Spleen (tissue), 7 donors: ENCODE results near the gene SMIM23.

Experiments
- POLR2A ChIP-seq, 3 donors: fragments of 450-650 bp; IDR thresholded peaks; one replicate each; pipeline ENCODE4 v1.5.1; 2017; ENCODE audit warnings: antibody characterized with exemption in 3 of 3, mild to moderate bottlenecking in 1 of 3
- POLR2AphosphoS5 ChIP-seq, 3 donors: sonication (generic); formaldehyde crosslinking; IDR thresholded peaks; one replicate each; pipeline ENCODE4 v1.5.1; 2017; ENCODE audit warnings: antibody characterized with exemption in 3 of 3
- TF ChIP-seq, protein P1 (sequence below), 11 experiments: fragments of 200-600 bp in 7 of 11; fragments of 450-650 bp in 4 of 11; sonication (generic) in 4 of 11; IDR thresholded peaks in 8 of 11; conservative IDR thresholded peaks in 3 of 11; 1 replicate in 7 of 11; 2 replicates in 4 of 11; pipeline versions ENCODE4 v1.4.0 to v1.8.0; 2016 to 2021; ENCODE audit warnings: antibody characterized with exemption in 11 of 11, inconsistent platforms in 4 of 11, mild to moderate bottlenecking in 1 of 11
- donor health status: DM: no; HTN: no; CAD: no; lungs with moderate emphysema.
- donor health status: DM: no; HTN: no; CAD: no.
- donor health status: DM: no; HTN: no; CAD: no.

DNA sequence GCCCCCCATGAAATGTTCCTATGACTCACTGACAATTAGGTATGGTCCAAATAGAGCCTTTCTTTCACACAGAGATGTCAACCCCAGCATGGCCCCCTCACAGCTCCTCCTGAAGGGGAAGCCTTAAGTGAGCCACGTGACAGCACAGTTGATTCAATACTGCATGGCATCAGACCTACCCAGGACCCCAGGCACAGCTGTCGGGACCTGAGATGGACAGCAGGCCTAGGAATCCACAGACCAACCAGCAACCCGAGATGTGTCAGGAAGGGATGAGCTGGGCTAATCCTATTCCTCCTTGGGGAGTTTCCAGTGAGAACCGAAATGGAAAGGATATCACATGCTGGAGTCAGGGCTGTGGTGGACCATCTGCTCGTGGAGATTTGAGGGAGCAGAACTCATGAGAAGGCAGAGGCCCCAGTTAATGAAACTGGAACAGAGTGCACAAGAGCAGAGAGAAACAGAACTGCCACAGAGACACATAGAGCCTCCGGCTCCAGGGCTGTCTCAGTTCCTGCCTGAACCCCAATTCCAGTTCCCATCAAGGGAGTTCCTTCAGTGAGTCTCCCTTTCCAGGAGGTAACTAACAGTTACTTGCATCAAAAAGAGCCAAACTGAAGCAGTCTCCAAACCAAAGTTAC is 42.1 kb upstream of the SMIM23 start:
- TF ChIP-seq POLR2A (IDR thresholded peaks at IDR 0.05) (no peak), POLR2AphosphoS5 (IDR thresholded peaks at IDR 0.05) (no peak)
- TF ChIP-seq, protein P1, sequence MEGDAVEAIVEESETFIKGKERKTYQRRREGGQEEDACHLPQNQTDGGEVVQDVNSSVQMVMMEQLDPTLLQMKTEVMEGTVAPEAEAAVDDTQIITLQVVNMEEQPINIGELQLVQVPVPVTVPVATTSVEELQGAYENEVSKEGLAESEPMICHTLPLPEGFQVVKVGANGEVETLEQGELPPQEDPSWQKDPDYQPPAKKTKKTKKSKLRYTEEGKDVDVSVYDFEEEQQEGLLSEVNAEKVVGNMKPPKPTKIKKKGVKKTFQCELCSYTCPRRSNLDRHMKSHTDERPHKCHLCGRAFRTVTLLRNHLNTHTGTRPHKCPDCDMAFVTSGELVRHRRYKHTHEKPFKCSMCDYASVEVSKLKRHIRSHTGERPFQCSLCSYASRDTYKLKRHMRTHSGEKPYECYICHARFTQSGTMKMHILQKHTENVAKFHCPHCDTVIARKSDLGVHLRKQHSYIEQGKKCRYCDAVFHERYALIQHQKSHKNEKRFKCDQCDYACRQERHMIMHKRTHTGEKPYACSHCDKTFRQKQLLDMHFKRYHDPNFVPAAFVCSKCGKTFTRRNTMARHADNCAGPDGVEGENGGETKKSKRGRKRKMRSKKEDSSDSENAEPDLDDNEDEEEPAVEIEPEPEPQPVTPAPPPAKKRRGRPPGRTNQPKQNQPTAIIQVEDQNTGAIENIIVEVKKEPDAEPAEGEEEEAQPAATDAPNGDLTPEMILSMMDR (IDR thresholded peaks at IDR 0.05 in 8 of 11, conservative IDR thresholded peaks at IDR 0.05 in 3 of 11) = no peak
